ENCODE results near the gene CDH4.

Gene CDH4

DNA sequence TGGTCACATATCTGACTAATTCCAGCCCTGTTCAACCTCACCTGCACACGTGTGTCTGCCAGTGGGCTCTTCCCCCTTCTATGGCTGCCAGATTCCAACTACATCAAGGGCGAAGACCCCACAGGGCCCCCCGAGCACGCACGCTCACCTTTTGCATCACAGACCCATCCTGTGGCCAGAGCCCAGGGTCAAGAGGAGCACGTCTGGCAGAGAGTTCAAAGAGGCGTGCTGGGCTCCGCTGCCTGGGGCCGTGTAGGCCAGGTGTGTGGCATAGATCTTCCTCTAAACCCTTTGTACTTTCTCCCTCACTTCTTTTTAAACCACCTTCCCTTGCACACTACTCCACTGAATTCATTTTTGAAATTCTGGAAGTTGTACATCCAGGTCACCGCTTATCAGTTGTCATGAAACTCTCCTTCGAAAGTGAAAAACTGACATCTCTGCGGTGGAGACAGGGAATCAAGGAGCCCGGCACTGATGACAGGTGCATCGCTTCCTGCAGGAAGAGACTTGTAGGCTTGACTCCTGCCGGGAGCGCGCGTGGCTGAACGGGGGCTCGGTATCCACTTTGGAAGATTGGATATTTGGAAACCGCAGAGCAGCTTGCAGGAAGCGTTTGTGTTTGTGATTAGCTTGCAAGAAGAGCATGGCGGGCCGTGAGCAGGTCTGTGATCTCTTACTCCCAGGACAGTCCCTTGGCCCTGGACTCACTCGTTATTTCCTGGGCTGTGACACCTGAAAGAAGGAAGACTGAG, 397.2 kb downstream of the CDH4 start:
- DNase-seq (ENCODE audit: low read depth in 2 of 2) = no peak

DNA sequence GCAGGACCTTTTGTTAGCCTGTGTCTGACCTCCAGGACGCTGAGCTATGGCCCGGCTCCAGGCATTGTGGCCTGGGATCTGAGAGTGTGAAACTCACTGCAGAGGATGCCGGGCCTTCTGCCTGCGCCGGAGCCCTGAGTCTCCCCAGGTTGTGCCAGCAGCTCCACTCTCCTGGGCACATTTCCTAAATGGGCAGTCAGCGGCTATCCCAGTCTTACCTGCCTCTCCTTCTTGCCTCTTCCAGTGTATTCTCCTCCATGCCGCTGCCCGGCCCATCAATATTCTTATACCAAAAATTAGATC, 397.8 kb downstream of the CDH4 start:
- DNase-seq (ENCODE audit: low read depth in 2 of 2) = no peak

DNA sequence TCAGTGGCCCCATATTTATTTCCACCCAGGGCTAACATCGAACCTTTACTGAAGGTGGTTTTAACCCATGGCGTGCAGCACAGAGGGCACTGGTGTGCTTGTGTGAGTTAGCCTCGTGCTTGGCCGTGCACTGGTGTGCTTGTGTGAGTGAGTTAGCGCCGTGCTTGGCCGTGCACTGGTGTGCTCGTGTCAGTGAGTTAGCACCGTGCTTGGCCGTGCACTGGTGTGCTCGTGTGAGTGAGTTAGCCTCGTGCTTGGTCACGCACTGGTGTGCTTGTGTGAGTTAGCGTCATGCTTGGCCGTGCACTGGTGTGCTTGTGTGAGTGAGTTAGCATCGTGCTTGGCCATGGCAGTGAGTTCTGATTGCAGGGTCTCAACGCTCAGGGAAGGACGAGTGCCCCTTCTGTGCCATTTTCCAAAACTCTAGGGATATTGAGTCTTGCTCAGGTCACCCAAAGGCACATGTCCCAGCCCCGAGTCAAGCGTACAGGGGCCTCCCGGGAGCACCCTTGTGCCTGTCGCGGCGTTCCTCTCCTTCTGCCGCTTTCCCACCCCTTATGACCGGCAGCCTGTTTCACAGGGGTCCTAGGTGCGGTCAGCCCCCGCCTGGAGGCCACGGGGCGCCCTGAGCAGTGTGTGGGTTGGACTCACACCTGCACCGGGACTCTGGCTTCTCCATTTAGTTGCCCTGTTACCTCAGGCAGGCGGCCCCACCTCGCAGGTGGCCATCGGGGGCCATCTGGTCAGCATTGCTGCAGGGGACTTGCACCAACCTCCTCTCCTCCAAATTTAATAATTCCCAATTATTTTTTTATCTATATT, 399.1 kb downstream of the CDH4 start:
- no peak for DNase-seq (ENCODE audit: low read depth in 2 of 2)

DNA sequence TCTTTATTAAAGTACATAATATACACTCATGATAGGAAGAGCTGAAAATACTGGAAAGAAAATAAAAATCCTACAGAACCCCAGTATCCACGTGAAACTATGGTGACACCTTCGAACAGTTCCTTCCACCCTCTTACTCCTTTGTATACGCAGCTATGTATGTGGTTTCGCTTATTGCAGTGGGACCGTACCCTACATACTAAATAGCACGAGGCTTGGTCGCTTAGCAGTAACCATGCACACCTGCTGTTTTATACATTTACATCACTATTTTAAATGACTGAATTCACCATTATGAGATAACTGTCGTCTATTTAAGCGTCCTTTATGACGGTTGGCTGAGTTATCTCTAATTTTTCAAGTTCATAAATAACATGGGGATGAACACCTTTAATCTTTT, 400.1 kb downstream of the CDH4 start:
- DNase-seq (ENCODE audit: low read depth in 2 of 2) = no peak

DNA sequence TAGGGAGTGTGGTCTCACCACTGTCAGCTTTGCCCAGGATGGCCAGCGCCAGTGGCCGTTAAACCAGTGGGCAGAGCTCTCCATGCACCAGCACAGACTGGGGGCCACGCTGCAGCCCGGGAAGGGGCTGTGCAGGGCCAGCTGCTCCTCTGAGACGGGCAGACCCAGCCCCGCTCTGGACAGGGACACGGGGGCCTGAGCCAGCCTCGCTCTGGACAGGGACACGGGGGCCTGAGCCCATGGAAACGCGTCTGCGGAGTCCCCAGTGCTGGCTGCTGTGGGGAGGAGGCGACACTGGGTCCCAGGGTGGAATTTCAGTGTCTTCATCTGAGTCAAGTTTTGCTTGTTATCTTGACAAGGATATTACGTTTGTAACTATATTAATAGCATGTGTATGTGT, 402.7 kb downstream of the CDH4 start:
- DNase-seq (ENCODE audit: low read depth in 2 of 2) = no peak

DNA sequence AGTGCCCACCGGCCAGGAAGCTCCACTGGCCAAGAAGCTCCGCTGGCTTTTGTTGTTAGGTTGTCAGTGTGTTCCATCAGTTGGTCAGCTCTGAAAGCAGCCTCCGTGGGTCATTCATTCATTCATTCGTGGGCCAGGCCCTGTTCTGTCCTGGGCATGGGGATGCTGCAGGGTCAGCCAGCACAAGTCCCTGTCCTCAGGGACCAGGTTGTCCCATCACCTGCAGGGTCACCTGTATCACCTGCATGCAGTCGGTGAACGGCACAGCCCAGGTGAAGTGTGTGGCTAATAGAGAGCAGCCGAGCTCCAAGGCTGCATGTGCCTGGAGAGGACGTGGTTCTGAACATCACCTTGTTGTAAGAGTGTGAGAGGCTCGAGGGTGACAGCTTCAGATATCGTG, 403.5 kb downstream of the CDH4 start:
- no peak for DNase-seq (ENCODE audit: low read depth in 2 of 2)

DNA sequence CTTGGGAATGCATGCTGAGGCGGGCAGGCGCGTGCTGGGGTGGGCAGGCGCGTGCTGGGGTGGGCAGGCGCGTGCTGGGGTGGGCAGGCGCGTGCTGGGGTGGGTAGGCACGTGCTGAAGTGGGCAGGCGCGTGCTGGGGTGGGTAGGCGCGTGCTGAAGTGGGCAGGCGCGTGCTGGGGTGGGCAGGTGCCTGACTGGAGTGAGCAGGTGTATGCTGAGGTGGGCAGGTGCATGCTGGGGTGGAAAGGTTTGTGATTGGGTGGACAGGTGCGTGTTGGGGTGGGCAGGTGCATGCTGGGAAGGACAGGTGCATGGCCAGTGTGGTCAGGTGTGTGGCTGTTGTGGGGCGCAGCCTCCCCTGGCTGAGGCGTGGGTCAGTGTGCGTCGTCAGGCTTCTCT, 404.1 kb downstream of the CDH4 start:
- DNase-seq (ENCODE audit: low read depth in 2 of 2) = no peak

DNA sequence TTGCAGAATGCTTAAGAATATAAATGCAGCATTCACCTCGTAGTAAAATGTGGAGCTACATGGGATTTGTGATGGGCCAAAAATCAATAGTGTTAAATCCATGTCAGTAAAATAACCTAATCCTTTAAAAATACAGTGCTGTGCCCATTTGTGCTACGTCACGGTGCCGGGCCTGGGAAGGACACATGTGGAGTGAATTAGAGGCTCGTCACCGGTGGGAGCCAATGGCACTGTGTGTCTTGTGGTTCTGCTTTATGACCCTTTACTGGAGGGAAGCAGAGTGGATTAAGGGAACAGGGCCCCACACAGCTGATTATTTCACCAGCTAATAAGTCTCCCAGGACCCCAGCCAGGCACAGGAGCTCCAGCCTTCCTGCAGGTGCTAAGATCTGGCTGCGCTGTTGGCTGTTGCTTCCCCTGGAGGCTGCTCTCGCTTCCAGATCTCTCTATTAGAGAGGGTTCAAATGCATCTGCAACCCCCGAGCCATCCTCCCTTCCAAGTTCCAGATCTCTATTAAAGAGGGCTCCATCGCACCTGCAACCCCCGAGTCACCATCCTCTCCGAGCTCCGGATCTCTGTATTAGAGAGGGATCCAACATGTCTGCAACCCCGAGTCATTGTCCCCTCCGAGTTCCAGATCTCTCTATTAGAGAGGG, 405.8 kb downstream of the CDH4 start:
- DNase-seq (ENCODE audit: low read depth in 2 of 2) = no peak

DNA sequence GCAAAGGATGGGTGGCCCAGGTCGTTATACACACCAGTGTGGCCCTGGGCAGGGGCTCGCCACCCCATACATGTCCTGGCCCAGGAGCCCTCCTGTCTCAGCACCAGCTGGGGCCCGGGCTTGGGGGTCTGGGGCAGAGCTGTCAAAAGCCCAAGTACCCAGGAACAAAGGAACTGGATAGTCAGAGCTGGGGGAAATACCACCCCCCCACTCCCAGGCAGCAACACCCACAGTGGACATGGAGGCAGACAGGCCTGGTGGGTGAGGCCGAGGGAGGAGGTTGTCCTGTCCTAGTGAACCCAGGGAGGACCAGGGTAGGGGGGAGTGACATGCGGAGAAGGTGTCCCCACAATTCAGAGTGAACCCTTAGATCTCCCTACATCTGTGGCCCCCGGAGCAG, 406.5 kb downstream of the CDH4 start:
- no peak for DNase-seq (ENCODE audit: low read depth in 2 of 2)

DNA sequence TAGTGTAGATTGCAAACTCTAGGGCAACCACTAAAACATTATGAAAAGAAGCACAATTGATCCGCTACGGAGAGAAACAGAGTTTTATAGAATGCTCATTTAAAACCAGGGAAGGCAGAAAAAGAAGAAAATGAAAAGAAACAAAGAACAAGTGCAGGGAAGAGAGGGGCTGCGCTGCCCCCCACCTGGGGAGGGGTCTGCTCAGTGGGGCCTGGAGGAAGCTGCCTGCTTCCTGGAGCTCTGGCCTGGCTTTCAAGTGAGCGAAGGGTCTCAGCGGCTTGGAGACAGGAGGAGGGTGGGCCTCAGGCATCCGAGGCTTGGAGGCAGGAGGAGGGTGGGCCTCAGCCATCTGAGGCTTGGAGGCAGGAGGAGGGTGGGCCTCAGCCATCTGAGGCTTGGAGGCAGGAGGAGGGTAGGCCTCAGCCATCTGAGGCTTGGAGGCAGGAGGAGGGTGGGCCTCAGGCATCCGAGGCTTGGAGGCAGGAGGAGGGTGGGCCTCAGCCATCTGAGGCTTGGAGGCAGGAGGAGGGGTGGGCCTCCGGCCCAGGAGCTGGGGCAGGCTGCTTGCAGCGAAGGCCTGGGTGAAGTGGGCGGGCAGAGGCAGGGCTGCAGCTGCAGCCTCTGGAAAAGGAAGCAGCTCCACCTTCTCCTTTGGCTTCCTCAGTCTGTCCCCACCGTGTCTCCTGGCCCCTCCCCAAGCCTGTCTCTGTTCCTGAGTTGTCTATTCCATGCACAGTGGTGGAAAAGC, 407.4 kb downstream of the CDH4 start:
- DNase-seq (ENCODE audit: low read depth in 2 of 2) = no peak

DNA sequence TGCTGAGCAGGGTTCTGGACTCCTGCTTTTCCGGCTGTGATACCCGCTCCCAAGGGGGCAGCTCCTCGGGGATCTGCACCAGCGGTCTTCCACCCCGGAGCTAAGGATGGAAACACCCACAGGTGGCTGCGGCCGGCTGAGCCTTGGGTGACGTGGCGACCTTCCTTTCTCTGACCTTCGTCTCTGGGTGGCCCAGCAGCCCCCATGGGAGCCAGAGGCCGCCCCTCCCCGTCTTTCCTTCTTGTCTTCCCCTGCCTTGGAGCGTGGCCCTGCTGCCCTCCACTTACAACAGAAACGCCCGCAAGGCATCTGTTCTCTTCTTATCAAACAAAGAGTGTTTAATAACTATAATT, 407.9 kb downstream of the CDH4 start:
- DNase-seq (ENCODE audit: low read depth in 2 of 2) = no peak

DNA sequence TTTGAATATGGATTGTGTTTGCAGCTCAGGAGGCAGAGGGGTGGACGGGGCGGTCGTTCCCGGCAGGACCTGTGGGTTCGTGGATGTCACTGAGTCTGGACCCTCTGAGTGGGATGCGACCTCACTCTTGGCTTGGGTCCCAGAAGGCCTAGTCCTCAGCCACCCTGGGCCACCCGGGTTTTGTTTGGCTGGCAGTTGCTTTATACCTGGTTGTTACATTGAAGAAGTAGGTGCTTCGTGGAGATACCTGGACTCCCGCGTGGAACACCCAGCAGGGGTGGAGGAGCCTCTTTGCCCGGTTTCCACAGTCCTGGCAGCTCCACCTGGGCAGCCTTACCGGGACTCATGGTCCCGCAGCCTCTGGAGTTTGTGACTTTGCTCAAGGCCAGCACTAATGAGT, 408.5 kb downstream of the CDH4 start:
- DNase-seq (ENCODE audit: low read depth in 2 of 2) = no peak

DNA sequence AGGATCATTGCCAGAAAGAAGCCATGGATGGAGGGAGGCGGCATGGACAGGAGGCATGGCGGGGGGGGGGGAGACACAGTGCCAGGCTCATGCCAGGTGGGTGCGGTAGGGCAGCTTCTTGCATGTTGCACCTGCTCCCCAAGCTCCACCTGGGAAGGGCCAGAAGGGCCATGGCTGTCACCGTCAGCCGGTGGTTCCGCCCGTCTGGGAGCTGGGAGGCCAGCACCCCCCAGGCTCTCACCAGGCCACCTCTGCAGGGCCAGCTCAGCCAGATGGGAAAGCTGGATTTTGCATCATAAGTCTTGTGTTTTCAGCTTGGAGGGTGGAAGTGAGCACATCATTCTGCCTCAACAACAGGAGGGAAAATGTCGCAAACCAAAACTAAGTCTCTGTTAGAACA, 409.0 kb downstream of the CDH4 start:
- DNase-seq (ENCODE audit: low read depth in 2 of 2) = no peak

DNA sequence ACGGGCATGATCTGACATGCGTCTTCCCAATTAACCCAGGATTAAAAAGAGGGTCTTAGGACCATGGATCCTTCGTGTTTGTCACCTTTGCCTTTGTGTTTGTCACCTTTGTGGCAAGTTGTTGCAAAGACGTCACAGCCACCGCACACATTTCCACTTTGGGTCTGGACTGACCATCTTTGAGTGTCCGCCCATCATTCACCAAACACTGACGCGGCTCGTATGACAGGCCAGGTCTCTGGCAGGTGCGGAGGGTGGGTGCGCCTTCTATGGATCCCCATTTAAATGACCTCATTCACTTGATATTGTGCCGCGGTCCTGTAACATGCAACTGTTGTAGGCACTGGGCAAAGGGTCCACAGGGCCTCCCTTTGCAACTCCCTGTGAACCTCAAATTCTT, 409.5 kb downstream of the CDH4 start:
- DNase-seq (ENCODE audit: low read depth in 2 of 2) = no peak

DNA sequence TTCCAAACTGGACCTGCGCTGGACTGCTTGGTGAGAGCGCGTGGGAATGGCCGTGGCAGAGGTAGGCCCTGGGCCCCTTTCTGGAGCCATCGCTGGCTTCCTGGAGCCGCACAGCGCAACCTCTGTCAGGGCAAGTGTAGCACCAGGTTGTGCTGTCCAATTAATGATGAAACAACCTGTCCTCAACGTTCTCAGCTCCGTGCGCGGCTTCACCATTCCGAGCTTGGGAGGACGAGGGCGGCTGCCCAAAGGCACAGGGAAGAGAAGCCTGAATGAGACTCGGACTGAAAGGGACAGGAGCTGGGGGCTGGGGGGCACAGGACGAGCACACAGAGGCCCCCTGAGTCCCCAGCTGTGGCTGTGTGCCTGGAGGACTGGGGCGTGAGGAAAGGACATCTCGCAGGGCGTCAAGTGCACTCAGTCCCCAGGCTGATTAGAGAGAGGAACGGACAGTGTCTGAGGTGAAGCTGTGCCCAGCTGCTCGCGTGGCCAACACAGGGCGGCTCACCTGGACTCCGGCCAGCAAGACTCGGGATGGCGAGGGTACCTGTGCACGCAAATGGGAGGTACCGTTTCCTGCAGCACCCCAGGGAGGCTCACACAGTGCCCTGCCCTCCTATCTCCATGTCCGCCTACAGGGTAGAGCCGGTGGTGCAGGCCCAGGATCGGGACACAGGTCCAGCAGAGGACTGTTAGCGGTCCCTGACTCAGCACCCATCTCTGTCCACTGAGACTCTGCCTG, 410.3 kb downstream of the CDH4 start:
- no peak for DNase-seq (ENCODE audit: low read depth in 2 of 2)

DNA sequence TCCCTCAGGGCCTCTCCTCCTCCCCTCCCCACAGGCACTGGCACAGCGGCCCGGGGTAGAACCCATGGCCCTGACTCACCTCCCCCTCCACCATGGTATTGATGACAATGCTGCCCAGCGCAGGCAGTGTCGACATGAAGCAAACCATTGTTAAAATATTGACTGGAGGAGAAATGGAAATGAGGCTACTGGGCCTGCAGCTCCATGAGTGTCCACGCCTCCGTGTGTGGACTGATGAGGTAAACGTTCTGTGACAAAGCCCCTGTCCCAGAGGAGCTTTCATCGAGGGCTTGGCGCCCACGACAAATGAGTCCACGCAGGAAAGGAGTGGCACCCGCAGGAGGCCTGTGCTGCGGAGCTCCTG, 410.9 kb downstream of the CDH4 start:
- DNase-seq (ENCODE audit: low read depth in 2 of 2) = no peak

DNA sequence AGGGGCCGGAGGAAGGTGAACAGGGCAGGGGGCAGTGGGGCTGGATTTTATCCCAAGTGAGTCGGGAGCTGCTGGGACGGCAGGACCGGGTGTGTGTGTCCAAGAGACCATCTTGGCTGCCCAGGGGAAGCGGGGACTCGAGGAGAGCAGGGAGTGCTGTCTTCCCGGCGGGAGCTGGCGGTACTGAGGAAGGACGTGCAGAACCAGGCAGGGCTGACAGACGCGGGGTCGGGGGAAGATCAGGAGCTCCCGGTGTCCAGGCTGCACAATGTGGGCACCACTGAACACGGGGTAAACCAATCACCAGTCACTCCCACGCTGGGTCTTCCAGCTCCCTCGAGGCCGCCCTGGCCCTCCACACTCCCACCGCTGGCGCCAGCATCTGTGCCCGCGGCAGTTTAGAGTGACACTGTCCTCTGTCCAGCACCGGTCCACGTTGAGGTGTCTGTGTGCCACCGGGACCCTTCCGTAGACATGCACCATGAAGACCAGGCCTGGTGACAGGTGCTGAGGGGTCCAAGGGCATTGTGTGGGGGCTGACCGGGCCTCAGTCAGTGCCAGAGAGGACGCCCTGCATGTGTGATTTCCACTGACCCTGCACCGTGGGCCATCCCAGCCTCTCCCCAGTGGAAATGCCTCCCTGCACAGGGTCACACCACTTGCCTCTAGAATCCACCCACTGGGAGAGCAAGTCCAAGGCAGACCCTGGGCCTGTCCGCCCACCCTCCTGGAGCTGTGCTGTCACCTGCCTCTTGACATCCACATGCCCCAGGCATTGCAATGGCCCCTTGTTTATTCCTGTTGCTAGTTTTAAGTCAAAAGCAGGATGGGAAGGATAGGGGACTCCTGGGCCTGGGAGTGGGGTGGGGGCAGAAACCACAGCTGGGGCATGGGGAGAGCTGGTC, 411.7 kb downstream of the CDH4 start:
- DNase-seq (ENCODE audit: low read depth in 2 of 2) = no peak

DNA sequence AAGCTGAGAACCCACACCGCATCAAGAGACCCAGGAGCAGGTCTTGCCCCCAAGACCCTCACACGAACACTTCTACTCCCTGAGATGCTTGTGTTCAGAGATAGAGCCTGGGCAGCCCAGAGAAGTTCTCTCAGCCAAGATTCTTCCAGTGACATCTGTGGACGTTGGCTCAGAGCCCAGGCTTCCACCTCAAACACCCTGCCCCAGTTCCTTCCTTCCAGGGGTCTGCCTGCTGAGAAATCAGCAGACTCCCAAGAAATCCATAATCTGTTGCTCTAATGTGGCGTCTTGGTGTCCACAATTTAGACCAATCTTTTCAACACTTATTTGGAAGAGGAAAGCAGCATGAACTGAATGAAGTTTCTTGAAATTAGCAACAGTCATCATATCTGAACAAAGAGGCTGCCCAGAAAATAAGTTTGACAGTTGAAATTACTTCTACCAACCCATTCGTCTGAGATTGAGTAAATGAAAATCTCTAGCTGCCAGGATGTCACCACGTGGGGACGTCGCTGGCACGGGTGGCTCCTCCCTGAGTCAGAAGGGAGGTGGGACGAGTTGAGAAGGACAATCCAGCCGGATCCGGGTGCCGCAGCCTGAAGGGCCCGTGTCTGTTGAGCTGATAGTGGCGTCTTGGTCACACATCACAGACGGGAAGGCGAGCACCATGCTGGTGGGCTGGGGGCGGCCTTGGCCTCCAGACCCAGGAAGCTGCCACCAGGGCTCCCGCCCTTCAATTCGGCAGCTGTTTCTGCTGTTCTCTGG, 412.7 kb downstream of the CDH4 start:
- DNase-seq (ENCODE audit: low read depth in 2 of 2) = no peak

DNA sequence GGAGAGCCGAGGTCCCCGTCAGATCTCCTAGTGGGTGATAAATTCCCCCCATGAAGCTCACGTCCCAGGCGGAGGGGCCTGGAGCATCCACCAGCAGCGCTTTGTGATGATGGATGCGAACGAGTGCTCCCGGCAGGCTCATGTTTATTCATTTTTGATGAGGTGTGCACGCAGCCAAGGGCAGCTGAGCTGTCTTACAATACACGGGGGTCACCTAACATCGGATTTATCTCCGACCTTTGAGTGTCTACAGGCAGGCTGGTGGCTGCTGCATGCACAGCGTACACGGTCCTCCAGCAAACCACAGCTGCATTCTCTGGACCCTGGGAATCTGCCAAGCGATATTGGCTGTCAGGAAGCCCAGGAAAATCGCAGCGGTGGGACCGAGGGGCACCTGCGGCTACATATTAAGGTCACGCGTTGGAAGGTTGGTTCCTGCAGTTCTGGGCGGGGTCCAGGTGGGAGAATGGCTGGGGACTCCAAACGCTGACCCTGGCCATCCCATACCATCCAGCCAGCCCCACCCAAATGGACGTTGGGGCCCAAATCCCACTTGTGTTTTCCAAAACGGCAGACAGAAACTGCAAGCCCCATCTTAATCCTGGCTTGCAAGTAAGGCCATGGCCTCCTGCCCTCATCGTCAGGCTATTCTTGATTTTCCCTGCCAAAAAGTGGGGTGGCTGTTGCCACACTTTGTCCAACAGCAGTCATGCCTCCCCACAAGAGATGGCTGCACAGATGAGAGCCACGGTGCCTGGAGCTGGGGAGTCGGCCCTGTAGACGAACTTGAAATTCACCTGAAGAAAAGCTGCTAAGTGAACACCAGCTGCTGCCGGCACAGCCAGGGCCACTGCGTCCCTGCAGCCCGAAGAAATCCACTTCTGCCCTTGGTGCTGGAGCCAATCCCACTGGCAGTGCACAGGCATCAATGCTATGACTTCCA, 413.7 kb downstream of the CDH4 start:
- DNase-seq (ENCODE audit: low read depth in 2 of 2) = no peak
